Dermis blood vessel endothelial cell (primary cell): ENCODE measurements around the gene CATSPERB. TPM values are rescaled to one million over a fixed set of nuclear protein-coding genes. Genes with fewer than 3 reads are reported as not detected.
"Not testable (repeated sequence)": the region's sequence is repeated elsewhere in the genome, so short reads cannot be mapped to it uniquely, and the experiment has no call there.

Experiments used
- DNase-seq: peaks from one replicate; pipeline ENCODE4 v3.0.0; 2010
- total RNA-seq: library from RNA; depleted of rRNA; stranded (reverse); fragments of >200 nt; gene quantifications from 2 replicates; pipeline ENCODE4 v1.2.3, GENCODE V29; 2014

CATSPERB gene
- total RNA-seq, 1 donor from 2014 or later: 0.68 TPM

GRCh38 chr14:91577632-91578233, 154.2 kb downstream of the CATSPERB start:
- no peak for DNase-seq

- no peak for DNase-seq
These were observed 156.2 kb downstream of the CATSPERB start for GRCh38 chr14:91575469-91576208.

DNA sequence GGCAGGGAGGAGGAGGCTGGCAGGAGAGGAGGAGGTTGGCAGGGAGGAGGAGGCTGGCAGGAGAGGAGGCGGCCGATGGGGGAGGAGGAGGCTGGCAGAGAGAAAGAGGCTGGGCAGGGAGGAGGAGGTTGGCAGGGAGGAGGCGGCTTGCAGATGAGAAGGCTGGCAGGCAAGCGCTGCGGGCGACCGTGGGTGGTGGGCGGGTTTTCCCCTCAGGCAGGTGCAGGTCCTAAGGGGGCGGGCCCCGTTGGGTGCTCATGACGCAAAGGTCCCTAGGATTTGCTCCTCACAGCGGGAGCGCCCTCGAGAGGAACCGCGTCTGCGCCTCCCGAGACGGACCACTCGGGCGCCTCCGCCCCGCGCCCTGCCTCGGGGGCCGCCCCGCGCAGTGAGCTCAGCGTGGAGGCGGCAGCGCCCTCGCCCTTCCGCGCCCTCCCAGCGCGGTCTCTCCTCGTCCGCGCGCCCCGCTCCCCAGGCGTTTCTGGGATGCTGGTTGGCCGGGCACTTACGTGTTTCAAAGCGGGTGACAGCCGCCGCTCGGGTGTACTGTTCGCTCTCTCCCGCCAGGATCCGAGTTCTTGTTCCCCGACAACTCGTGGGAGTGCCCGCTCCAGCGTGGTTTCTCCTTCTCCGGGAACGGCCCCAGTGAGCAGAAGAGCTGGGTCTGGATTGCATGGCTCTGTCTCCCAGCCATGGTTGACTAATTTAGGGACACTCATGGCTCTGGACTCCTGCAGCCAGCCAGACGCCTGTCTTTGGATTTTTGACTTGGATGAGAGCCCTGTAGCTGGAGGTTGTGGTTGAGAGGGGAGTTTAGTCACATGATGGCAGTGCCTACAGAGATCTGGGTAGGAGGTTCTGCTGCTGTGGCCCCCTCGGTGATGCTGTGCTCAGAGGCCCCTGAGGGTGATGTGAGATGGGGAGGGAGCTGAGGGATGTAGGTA, 157.7 kb downstream of the CATSPERB start:
- DNase-seq: peak; percentile 13

- DNase-seq: no peak
These were observed 158.4 kb downstream of the CATSPERB start for GRCh38 chr14:91573528-91573893.

DNA sequence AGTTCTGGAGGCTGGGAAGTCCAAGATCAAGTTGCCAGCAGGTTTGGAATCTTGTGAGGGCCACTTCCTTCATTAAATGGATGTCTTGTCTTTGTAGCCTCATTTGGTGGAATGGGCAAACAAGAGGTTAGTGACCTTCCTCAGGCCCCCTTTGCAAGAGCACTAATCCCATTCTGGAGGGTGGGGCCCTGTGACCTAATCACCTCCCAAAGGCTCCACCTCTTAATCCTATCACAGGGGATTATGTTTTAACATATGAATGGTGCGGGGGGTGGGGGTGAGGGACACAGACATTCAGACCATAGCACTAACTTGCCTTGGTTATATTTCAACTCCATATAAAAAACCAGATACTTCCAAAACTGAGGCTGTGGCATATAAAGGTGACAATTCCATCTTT, 161.9 kb downstream of the CATSPERB start:
- DNase-seq: no peak

- no peak for DNase-seq
These were observed 162.6 kb downstream of the CATSPERB start for GRCh38 chr14:91569301-91569700.

- DNase-seq: no peak
These were observed 163.3 kb downstream of the CATSPERB start for GRCh38 chr14:91568626-91569025.

GRCh38 chr14:91567827-91568226, 164.1 kb downstream of the CATSPERB start:
- not testable (repeated sequence) for DNase-seq

- no peak for DNase-seq
These were observed 176.4 kb downstream of the CATSPERB start for GRCh38 chr14:91555531-91555930.

DNA sequence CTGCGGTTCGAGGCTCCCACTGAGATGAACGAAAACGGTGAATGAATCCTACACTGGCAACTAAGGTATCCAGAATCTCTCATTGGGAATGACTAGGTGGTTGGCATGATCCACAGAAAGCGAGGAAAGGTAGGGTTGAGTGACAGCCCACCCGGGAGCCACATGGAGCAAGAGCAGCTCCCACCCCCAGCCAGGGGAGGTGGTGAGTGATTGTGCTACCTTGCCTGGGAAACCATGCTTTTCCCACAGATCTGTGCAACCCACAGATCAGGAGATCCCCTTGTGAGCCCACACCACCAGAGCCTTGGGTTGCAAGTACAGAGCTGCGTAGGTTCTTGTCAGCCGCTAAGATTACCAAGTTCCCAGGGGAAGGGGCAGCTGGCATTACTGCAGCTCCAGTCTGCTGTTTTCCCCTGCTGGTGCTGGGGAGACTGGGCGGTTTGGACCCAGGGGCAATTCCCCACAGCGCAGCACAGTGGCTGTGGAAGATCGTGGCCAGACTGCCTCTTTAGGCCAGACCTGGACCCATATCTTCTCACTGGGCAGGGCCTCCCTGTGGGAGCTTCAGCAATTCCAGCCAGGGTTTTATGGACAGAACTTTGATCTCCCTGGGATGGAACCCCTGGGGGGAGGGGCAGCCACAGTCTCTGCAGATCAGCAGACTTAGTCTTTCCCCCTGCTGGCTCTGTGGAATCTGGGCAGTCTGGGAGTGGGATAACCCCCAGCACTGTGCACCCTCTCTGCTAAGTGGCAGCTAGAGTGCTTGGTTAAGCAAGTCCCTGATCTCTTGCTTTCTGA, 177.2 kb downstream of the CATSPERB start:
- DNase-seq: no peak

DNA sequence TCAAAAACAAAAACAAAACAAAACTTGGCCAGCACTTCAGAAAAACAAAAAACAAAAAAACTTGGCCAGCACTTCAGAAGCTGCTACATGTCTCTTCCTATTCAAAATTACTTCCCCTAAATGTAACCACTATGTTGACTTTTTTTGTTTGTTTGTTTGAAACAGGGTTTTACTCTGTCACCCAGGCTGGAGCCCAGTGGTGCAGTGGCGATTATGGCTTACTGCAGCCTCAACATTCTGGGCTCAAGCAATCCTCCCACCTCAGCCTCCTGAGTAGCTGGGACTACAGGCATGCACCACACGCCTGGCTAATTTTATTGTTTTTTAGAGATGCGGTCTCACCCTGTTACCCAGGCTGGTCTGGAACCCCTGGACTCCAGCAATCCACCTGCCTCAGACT, 183.8 kb downstream of the CATSPERB start:
- no peak for DNase-seq

DNA sequence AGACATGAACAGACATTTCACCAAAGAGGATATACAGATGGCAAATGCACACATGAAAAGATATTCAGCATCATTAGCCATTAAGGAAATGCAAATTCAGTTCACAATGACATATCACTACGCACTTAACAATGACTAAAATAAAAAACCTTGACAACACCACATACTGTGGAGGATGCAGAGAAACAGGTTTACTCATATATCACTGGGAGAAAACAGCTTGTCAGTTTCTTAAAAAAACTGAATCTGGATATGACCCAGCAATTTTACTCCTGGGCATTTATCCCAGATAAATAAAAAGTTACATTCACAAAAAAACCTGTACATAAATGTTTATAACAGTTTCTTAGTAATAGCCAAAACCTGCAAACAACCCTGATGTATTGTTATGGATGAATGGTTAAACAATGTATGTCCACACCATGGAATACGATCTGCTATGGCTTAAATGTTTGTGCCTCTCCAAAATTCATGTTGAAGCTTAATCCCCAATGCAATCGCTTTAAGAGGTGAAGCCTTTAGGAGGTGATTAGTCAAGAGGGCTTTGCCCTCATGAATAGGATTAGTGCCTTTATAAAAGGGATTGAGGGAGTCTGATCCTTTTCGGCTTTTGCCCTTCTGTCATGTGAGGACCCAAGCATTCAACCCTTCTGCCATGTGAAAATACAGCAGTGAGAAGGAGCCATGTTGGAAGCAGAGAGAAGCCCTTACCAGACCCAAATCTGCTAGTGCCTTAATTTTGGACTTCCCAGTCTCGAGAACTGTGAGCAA, 185.8 kb downstream of the CATSPERB start:
- DNase-seq: no peak

DNA sequence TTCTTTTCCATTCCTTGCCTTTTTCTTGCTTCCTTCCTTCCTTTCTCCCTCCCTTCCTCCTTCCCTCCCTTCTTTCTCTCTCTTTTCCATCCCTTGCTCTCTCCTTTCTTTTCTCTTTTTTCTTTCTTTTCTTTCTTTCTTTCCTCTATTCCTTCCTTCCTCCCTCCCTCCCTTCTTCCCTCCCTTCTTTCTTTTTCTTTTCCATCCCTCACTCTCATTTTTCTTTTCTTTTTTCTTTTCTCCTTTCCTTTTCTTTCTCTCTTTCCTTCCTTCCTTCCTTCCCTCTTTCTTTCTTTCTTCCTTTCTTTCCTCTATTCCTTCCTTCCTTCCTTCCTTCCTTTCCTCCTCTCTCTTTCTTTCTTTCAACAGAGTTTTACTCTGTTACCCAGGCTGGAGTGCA, 186.7 kb downstream of the CATSPERB start:
- DNase-seq: no peak

DNA sequence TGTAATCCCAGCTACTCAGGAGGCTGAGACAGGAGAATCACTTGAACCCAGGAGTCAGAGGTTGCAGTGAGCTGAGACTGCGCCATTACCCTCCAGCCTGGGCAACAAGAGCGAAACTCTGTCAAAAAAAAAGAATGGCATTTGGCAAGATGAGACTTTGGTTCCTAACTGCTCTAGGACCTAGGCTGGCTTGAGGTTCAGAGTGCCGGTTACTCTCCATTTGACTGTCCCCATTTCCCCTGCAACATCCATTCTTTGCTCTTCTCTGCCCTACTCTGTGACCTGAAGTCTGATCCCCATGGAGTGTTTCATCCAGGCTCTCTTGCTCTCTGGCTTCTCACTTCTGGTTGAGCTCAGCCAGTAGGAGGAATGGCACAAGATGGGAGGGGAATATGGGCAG, 195.6 kb downstream of the CATSPERB start:
- DNase-seq: no peak

DNA sequence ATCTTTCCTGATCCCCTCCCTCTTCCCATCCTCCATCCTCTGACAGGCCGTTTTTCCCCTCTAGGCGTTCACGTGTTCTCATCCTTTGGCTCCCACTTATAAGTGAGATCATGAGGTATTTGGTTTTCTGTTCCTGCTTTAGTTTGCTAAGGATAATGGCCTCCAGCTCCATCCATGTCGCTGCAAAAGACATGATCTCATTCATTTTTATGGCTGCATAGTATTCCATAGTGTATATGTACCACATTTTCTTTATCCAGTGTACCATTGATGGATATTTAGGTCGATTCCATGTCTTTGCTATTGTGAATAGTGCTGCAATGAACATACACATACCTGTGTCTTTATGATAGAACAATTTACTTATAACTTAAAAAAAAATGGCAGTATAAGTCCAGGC, 197.8 kb downstream of the CATSPERB start:
- not testable (repeated sequence) for DNase-seq

DNA sequence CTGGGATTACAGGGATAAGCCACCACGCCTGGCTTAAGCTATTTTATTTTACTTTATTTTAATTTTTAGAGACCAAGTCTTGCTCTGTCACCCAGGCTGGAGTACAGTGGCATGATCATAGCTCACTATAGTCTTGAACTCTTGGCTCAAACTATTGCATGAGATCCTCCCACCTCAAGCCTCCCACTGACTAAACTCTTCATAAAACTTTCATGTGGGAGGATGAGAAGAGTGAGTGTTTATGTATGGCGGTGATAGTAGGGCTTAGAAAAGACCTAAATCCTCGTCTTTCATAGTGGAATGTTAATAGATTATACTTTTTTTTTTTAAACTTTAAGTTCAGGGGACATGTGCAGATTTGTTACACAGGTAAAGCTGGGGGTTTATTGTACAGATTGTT, 198.3 kb downstream of the CATSPERB start:
- DNase-seq: no peak

Other genes with a start within 250 kb of the CATSPERB start
- gene PPP4R3A, start 221.8 kb downstream of the CATSPERB start, total RNA-seq: 83.2 and 104 TPM in 2 replicates
- gene TC2N, start 135.4 kb upstream of the CATSPERB start, total RNA-seq: 16.8 and 24.2 TPM in 2 replicates
- 0.51 and 0.98 TPM in 2 replicates for gene FBLN5, start 215.6 kb upstream of the CATSPERB start, total RNA-seq